Transverse colon (tissue), 3 donors: ENCODE measurements around the gene CDK9.

Source experiments
- EP300 ChIP-seq: sonication (generic); formaldehyde crosslinking; IDR thresholded peaks from one replicate; pipeline ENCODE4 v1.6.1; 2017; ENCODE audit warnings: antibody characterized with exemption, low read depth
- POLR2A ChIP-seq: fragments of 450-650 bp; IDR thresholded peaks from one replicate; pipeline ENCODE4 v1.6.1; 2016; ENCODE audit warnings: antibody characterized with exemption, mild to moderate bottlenecking, moderate library complexity
- TF ChIP-seq, protein P1 (sequence below), 5 experiments: fragments of 200-600 bp in 3 of 5; fragments of 450-650 bp in 2 of 5; sonication (generic) in 3 of 5; IDR thresholded peaks; 1 replicate in 2 of 5; 2 replicates in 3 of 5; pipeline ENCODE4 v1.5.1; 2016 to 2017; ENCODE audit warnings: antibody characterized with exemption in 5 of 5, inconsistent platforms in 3 of 5, mild to moderate bottlenecking in 2 of 5, moderate library complexity in 1 of 5

DNA sequence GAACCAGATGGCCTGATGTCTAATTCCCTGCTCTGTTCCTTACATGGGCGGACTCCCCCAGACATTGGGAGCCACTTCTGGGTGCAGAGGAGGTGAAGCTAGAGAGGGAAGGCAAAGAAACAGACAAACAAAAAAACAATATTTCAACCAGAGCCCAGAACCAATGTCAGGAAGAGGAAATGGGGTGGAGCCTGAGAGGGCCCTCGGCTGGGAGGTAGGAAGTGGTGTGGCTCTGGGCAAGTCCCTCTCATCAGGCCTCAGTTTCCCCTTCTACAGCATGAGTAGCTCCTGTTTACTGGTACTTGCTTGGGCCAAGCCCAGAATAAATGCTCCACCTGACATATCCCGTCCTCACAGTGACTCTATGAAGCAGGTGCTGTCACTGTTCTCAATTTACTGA lies 18.4 kb upstream of the CDK9 start:
- TF ChIP-seq POLR2A (no peak), EP300 (no peak)
- TF ChIP-seq, protein P1, sequence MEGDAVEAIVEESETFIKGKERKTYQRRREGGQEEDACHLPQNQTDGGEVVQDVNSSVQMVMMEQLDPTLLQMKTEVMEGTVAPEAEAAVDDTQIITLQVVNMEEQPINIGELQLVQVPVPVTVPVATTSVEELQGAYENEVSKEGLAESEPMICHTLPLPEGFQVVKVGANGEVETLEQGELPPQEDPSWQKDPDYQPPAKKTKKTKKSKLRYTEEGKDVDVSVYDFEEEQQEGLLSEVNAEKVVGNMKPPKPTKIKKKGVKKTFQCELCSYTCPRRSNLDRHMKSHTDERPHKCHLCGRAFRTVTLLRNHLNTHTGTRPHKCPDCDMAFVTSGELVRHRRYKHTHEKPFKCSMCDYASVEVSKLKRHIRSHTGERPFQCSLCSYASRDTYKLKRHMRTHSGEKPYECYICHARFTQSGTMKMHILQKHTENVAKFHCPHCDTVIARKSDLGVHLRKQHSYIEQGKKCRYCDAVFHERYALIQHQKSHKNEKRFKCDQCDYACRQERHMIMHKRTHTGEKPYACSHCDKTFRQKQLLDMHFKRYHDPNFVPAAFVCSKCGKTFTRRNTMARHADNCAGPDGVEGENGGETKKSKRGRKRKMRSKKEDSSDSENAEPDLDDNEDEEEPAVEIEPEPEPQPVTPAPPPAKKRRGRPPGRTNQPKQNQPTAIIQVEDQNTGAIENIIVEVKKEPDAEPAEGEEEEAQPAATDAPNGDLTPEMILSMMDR (IDR thresholded peaks at IDR 0.05) = no peak
